ENCODE results near the gene SFT2D3. TPM values are rescaled to one million over a fixed set of nuclear protein-coding genes. Genes with fewer than 3 reads are reported as not detected.

SFT2D3 gene, protein sequence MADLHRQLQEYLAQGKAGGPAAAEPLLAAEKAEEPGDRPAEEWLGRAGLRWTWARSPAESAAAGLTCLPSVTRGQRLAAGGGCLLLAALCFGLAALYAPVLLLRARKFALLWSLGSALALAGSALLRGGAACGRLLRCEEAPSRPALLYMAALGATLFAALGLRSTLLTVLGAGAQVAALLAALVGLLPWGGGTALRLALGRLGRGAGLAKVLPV
- total RNA-seq: 1 to 10 TPM; 5.2 to 5.8 TPM

DNA sequence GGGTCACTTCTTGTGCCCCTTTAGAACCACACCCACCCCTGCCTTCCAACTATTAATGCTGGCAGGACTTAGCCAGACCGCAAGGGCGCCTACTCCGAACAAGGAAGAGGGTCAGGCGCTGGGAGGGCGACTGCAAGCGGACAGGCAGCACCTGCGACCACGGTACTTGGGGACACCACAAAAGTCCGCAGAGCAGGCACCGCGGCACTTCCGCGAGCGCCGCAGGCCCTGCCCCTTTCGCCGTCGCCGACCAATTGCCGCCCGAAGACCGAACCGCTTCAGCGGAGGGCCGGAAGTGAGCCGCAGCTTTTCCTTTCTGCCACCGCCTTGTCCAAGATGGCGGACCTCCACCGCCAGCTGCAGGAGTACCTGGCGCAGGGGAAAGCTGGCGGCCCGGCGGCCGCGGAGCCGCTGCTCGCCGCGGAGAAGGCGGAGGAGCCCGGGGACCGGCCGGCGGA, at the start of gene SFT2D3:
Gene SFT2D3 (plus strand): TSS at position 305 of the 458 bp plus-strand sequence. CDS start 32 bp downstream, at position 337.
- POLR2A ChIA-PET: interaction anchor here (0.6 to 5.9 kb wide), 21 partner anchors 9 to 621 kb away, joined by 3 to 30 read pairs (median 6); partner anchors contain the start of genes ERCC3, IWS1, POLR2D and SAP130
- Mint-ChIP-seq H3K27ac (peak within 1 kb of the TSS; percentile 95), H3K36me3 (ENCODE audit: low read depth) (peaks cover 27% of the 10 kb centered on the region), H3K9me3 (no peaks in the 10 kb centered on the region), H3K27me3 (no peaks in the 10 kb centered on the region), H3K4me3 (peak within 1 kb of the TSS; percentile 88), H3K4me1 (peaks cover 39% of the 10 kb centered on the region)
- CTCF ChIA-PET: interaction anchor here (0.7 kb wide), 1 partner anchor 110 kb away, joined by 4 read pairs; no protein-coding TSS in a partner anchor
- DNase-seq: peak; percentile 93

DNA sequence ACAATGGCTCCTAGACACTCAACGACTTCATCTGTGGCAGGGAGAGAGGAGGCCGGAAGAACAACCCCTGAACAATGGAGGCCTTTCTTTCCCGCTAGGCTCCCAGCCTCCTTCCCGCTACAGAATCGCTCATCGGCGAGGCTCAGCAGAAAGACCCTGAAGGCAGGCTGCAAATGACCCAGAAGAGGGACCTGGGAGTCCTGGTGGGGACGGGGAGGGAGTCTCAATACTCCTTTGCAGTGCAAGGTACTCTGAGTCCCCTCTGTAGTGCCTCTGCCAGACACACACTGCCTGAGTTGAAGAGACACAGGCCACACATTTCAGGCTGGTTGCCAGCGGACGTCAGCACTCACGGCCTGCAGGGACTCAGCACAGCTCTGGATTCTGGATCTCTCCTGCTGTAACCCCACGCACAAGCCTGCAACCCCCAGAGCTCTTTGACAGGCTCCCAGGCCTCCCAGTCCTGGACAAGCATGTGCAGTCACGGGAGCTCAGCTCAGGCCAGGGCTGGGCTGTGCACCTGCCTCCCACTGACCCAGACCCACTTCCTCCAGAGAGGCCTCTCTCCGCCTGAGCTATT, 49.2 kb upstream of the SFT2D3 start:
- Mint-ChIP-seq H3K27me3 (peaks cover 3% of the 10 kb centered on the region), H3K27ac (no peak overlapping the region), H3K36me3 (ENCODE audit: low read depth) (no peaks in the 10 kb centered on the region), H3K9me3 (no peaks in the 10 kb centered on the region), H3K4me3 (no peak overlapping the region), H3K4me1 (peaks cover 8% of the 10 kb centered on the region)
- CTCF ChIA-PET: interaction anchor here (1.0 to 2.0 kb wide), 2 partner anchors 61 to 126 kb away, joined by 3 to 18 read pairs; partner anchors contain the start of gene IWS1
- no peak for DNase-seq
- POLR2A ChIA-PET: interaction anchor here (1.1 kb wide), 1 partner anchor 10 kb away, joined by 3 read pairs; no protein-coding TSS in a partner anchor

DNA sequence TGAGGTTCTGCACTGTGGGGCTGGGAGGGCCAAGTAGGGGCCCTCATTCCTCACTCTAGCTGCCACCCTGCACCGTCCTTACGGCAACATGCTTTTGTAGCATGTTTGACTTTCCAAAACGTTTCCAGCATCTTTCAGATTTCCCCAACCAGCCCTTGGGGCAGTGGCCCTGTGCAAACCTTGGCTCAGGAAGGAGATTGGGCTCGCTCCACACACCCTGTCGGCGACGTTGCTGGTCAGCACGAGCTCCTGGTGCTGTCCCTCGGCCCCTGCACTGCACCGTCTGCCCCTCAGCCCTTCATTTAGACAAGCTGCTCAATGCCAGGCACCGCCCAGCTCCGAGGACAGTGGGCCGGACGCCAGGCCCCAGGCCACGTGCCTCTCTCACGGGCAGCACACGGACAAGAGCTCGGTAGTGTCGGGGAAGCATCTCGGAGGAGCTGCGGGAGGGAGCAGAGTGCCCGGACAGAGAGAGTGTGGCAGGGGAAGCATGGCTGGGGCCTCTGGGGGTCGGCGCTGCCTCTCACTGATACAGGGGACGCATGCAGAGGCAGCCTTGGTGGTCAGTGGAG, 48.4 kb upstream of the SFT2D3 start:
- CTCF ChIA-PET: interaction anchor here (1.0 to 2.0 kb wide), 2 partner anchors 62 to 127 kb away, joined by 3 to 18 read pairs; partner anchors contain the start of gene IWS1
- H3K27me3 Mint-ChIP-seq: peaks cover 3% of the 10 kb centered on the region
- H3K4me3 Mint-ChIP-seq: no peak overlapping the region
- no peak overlapping the region for H3K27ac Mint-ChIP-seq
- no peaks in the 10 kb centered on the region for H3K9me3 Mint-ChIP-seq
- no peak for DNase-seq
- POLR2A ChIA-PET: interaction anchor here (1.1 kb wide), 1 partner anchor 11 kb away, joined by 3 read pairs; no protein-coding TSS in a partner anchor
- H3K36me3 Mint-ChIP-seq (ENCODE audit: low read depth): no peaks in the 10 kb centered on the region
- peaks cover 8% of the 10 kb centered on the region for H3K4me1 Mint-ChIP-seq

DNA sequence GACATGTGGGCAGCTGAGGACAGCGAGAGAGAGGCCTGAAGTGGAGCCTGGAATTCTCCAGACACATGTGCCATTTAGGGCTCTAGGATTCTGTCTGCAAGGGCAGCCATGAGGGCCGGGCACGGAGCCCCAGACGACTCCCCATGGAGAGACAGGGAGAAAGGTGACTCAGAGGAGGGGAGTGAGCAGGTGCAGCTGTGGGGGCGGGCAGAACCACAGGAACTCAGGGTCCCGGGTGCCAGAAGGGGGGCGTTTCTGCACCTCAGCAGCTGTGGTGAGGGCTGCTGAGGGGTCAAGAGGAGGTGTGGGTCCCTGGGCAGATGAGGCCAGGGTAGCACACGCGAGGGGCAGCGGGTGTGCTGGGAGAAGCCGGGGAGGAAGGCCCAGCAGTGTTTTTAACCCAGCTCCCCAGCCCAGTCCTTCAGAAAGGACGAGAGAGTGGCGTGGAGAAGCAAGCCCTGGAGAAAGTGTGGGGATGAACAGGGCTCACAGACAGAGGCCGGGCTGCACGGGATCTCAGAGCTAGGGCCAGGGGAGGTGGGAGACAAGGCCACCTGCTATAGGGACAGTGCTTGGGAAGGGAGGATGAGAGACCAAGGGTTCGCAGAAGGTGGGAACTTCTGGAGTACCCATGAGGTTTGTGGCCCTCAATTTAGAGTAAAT, 47.7 kb upstream of the SFT2D3 start:
- no peak overlapping the region for H3K4me3 Mint-ChIP-seq
- H3K27ac Mint-ChIP-seq: no peak overlapping the region
- CTCF ChIA-PET: interaction anchor here (2.0 to 2.5 kb wide), 2 partner anchors 62 to 63 kb away, joined by 13 to 18 read pairs; no protein-coding TSS in a partner anchor
- H3K36me3 Mint-ChIP-seq (ENCODE audit: low read depth): no peaks in the 10 kb centered on the region
- no peak for DNase-seq
- peaks cover 6% of the 10 kb centered on the region for H3K4me1 Mint-ChIP-seq
- H3K9me3 Mint-ChIP-seq: no peaks in the 10 kb centered on the region
- POLR2A ChIA-PET: interaction anchor here (1.1 kb wide), 1 partner anchor 12 kb away, joined by 3 read pairs; no protein-coding TSS in a partner anchor
- H3K27me3 Mint-ChIP-seq: peaks cover 3% of the 10 kb centered on the region

DNA sequence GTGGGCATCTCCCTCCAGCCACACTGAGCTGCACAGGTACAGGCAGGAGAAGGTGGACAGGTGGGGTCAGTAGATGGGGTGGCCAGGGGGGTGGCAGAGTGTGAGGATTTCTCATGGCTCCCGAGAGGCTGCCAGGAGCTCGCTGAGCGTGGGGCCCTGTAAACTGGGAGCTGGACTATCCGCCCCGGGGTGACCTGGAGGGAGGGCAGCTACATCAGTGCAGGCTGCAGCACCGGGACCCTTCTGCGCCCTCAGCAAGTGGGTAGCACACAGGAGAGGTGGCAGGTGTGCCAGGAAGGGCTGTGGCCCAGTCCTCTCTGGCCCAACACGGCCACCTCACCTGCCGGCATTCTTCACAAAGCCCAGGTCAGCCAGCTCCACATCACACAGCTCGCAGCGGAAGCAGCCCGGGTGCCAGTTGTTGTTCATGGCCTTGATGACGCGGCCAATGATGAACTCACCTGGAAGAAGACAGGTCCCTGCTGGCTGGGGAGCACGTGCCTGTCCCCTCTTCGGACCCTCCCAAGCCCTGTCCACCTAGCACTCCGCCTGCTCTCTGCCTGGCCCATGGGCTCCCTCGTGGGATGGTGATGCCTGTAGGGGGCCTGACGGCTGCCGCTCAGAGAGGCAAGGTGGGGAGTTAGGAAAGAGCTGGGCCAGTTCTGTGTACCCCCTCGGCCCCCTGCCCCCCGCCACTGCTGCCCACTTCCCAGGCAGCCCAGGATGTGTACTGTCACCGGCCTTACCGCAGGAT, 47.0 kb upstream of the SFT2D3 start:
- Mint-ChIP-seq H3K27me3 (peaks cover 3% of the 10 kb centered on the region), H3K9me3 (no peaks in the 10 kb centered on the region), H3K4me3 (no peak overlapping the region), H3K4me1 (peaks cover 4% of the 10 kb centered on the region), H3K27ac (no peak overlapping the region), H3K36me3 (ENCODE audit: low read depth) (no peaks in the 10 kb centered on the region)
- ChIA-PET CTCF (interaction anchor here (2.5 kb wide), 1 partner anchor 63 kb away, joined by 13 read pairs; no protein-coding TSS in a partner anchor), POLR2A (no interaction called here)
- no peak for DNase-seq

DNA sequence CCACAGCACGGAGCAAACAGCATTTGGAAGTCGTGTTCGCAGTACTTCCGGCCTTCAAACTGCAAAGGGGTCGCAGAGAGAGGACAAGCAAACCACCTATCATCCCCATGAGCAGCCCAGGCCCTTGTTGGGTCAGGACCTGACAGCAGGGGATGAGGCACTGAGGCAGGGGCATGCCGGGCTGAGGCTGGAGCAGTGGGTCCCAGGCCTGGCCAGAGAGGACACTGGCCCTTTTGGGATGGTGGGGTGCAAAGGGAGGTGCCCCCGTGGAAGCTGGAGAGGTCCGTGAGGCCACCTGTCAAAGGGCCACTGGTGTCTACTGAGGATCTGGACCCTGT, 46.5 kb upstream of the SFT2D3 start:
- DNase-seq: no peak
- H3K4me3 Mint-ChIP-seq: no peak overlapping the region
- H3K9me3 Mint-ChIP-seq: no peaks in the 10 kb centered on the region
- no peak overlapping the region for H3K27ac Mint-ChIP-seq
- peaks cover 3% of the 10 kb centered on the region for H3K27me3 Mint-ChIP-seq
- H3K4me1 Mint-ChIP-seq: no peaks in the 10 kb centered on the region
- ChIA-PET POLR2A (no interaction called here), CTCF (interaction anchor here (2.5 kb wide), 1 partner anchor 64 kb away, joined by 13 read pairs; no protein-coding TSS in a partner anchor)
- no peaks in the 10 kb centered on the region for H3K36me3 Mint-ChIP-seq (ENCODE audit: low read depth)

DNA sequence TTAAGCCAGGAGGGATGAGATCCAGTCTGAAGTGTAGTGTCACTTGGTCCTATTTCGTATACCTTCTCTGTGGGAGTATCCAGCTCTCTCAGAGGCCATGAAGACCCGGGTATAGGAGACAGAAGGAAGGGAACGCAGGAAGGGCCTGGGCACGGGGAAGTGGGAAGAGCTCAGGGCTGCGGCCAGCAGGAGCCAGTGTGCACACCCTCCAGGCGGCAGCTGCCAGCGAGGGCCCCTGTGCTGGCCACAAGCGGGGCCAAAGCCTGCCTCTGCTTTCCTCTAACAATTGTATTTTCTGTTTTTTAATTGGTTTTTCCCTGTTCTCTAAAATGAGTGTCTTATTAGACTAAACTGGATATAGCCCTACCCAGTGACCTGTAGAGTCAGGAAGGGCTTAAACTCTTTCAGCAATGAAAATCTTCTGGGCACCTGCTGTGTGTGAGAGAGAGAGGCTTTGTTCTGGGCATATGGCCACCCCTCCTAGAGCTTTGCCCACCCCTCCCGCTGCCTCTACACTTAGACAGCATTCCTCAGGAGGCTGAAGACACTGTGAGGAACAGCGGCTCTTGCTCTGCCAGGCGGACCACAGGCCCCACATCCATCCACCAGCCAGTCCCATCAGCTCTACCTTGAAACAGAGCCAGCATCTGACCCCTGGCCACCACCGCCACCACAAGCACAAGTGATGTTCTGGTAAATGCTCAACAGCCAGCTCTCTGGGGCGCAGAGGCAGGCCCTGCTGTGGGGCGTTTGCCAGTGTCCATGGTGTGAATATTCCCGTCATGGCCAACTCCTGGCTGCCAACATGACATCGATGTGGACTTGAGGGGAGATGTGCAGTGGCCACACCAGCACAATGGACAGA, 45.9 kb upstream of the SFT2D3 start:
- peaks cover 3% of the 10 kb centered on the region for H3K27me3 Mint-ChIP-seq
- no peaks in the 10 kb centered on the region for H3K36me3 Mint-ChIP-seq (ENCODE audit: low read depth)
- no peak for DNase-seq
- no peak overlapping the region for H3K27ac Mint-ChIP-seq
- no peaks in the 10 kb centered on the region for H3K4me1 Mint-ChIP-seq
- no peak overlapping the region for H3K4me3 Mint-ChIP-seq
- ChIA-PET CTCF (interaction anchor here (2.5 kb wide), 1 partner anchor 64 kb away, joined by 13 read pairs; no protein-coding TSS in a partner anchor), POLR2A (no interaction called here)
- no peaks in the 10 kb centered on the region for H3K9me3 Mint-ChIP-seq

DNA sequence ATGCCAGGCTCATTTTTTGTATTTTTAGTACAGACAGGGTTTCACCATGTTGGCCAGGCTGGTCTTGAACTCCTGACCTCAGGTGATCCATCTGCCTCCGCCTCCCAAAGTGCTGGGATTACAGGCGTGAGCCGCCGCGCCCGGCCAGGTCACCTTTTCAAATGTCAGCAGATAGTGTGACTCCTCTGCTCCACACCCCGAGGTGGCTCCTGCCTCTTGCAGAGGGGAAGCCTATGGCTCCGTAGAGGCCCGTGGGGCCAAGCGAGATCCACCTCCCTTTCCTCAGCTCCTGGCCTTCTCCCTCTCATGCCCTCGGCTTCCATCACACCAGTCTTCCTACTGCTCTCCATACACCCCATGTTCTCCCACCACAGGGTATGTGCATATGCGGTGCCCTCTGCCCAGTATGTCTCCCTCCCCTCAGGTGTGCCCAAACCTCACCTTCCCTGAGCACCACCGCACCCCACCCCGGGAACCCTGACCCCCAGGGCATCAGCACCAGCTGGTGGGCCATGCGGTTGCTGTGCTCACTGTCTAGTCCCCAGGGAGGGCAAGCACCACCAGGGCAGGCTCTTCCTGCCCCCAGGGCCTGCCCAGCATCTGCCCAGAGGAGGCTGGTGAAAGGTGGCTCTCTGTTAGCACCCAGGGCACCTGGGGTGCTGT, 44.6 kb upstream of the SFT2D3 start:
- Mint-ChIP-seq H3K4me3 (no peak overlapping the region), H3K27ac (no peak overlapping the region), H3K4me1 (no peaks in the 10 kb centered on the region), H3K27me3 (no peaks in the 10 kb centered on the region), H3K36me3 (ENCODE audit: low read depth) (no peaks in the 10 kb centered on the region), H3K9me3 (no peaks in the 10 kb centered on the region)
- POLR2A ChIA-PET: no interaction called here
- no peak for DNase-seq
- CTCF ChIA-PET: no interaction called here

DNA sequence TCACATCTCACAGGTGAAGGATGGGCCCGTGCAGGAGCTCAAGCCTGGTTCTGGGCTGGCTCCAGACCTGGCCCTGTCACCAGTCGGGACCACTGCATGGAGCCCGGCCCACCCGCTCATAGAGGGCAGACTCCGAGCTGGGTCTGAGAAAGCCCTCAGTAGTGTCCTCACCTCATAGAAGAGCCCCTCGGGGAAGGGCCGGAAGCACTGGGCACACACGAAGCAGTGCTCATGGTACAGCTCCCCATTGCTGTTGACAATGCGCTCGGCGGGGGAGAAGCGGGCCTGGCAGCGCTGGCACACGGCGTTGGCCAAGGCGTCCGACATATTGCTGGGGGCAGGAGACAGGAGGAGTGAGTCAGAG, 44.1 kb upstream of the SFT2D3 start:
- Mint-ChIP-seq H3K9me3 (no peaks in the 10 kb centered on the region), H3K27ac (no peak overlapping the region), H3K4me1 (no peaks in the 10 kb centered on the region), H3K36me3 (ENCODE audit: low read depth) (no peaks in the 10 kb centered on the region), H3K27me3 (no peaks in the 10 kb centered on the region), H3K4me3 (no peak overlapping the region)
- DNase-seq: no peak
- ChIA-PET CTCF (no interaction called here), POLR2A (no interaction called here)

DNA sequence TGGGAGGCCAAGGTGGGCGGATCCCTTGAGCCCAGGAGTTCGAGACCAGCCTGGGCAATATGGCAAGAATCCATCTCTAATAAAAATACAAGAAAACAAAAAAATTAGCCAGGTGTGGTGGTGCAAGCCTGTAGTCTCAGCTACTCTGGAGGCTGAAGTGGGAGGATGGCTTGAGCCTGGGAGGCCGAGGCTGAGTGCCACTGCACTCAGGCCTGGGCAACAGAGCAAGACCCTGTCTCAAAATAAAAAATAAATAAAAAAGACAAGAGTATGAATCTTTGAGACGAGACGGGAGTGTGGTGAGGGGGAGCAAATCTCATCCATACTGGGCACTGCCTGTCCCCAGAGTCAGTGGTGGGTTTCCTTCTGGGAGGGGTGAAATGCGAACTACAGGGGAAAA, 43.2 kb upstream of the SFT2D3 start:
- Mint-ChIP-seq H3K27ac (no peak overlapping the region), H3K27me3 (peaks cover 3% of the 10 kb centered on the region), H3K4me1 (no peaks in the 10 kb centered on the region), H3K9me3 (no peaks in the 10 kb centered on the region), H3K36me3 (ENCODE audit: low read depth) (no peaks in the 10 kb centered on the region), H3K4me3 (no peak overlapping the region)
- ChIA-PET POLR2A (no interaction called here), CTCF (no interaction called here)
- no peak for DNase-seq

DNA sequence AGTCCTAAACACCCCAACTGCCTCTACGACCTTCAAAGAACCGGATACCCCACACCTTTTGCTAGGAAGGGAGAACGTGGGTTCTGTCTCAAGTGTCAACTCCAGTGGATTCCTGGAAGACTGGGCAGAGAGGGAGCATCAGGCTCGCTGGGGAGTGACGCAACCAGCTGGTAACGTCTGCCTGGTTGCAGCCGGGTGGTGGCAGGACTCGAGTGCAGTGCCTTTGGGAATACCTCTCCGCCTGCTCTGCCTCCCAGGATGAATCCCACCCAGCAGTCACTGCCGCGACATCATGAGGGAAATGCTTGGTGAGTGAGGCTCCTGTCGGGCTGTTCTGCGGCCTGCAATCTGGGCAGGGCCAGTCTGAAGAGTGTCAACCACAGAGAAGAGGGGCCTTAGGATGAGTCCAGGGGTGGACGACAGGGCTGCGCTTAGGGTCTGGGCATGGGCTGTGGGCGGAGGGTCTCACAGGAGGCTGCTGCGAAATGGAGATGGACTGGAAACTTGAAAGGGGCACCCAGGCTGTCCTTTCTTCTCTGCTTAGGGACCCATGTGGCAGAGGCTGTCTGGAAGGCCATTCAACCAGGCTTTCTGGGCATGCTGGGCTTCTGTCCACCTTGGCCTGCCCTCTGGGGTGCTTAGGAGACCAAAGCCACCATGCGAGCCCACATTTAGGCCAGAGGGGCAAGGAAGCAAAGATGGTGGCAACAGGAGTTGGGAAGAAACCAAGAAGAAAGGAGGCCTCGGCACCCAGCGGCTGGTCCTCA, 42.5 kb upstream of the SFT2D3 start:
- ChIA-PET CTCF (no interaction called here), POLR2A (no interaction called here)
- no peaks in the 10 kb centered on the region for H3K36me3 Mint-ChIP-seq (ENCODE audit: low read depth)
- no peaks in the 10 kb centered on the region for H3K4me1 Mint-ChIP-seq
- no peak overlapping the region for H3K27ac Mint-ChIP-seq
- peaks cover 9% of the 10 kb centered on the region for H3K27me3 Mint-ChIP-seq
- H3K4me3 Mint-ChIP-seq: no peak overlapping the region
- no peak for DNase-seq
- H3K9me3 Mint-ChIP-seq: no peaks in the 10 kb centered on the region

All from activated CD4-positive, alpha-beta memory T cell treated with anti-CD3 and anti-CD28 coated beads, Interleukin-2, amount 10 ng/mL, durations not matched to agents 7 days and 5 days (primary cell).